ENCODE measurements around the gene CDH4.

DNA sequence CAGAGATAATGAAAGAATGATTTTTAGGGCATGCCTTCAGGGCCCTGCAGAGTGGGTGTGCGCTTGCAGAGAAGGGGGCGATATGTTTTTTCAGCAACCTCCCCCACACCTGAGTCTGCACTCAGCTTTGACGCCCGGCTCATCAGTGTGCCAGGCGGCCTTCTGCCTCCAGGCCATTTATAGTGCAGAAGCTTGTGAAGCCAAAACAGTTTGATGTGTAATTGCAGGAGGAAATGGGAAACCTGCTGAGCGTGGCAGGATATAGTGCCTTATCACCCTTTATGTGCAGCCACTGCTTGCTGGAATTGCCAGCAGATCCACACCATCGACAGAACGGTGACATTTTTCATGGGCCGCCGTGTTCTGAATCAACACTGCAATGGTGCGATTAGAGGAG is 178.2 kb downstream of the CDH4 start:
- TF ChIP-seq, protein P1, sequence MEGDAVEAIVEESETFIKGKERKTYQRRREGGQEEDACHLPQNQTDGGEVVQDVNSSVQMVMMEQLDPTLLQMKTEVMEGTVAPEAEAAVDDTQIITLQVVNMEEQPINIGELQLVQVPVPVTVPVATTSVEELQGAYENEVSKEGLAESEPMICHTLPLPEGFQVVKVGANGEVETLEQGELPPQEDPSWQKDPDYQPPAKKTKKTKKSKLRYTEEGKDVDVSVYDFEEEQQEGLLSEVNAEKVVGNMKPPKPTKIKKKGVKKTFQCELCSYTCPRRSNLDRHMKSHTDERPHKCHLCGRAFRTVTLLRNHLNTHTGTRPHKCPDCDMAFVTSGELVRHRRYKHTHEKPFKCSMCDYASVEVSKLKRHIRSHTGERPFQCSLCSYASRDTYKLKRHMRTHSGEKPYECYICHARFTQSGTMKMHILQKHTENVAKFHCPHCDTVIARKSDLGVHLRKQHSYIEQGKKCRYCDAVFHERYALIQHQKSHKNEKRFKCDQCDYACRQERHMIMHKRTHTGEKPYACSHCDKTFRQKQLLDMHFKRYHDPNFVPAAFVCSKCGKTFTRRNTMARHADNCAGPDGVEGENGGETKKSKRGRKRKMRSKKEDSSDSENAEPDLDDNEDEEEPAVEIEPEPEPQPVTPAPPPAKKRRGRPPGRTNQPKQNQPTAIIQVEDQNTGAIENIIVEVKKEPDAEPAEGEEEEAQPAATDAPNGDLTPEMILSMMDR (IDR thresholded peaks at IDR 0.05; ENCODE audit: borderline replicate concordance, extremely low read depth, low read length, poor library complexity, severe bottlenecking): no peak
- no peak for TF ChIP-seq EZH2 (IDR thresholded peaks at IDR 0.05; ENCODE audit: borderline replicate concordance, low read depth, low read length, severe bottlenecking)
